Bronchial epithelial cell (primary cell): ENCODE results near the gene JAKMIP1. TPM values are rescaled to one million over a fixed set of nuclear protein-coding genes. Genes with fewer than 3 reads are reported as not detected.

Source experiments
- DNase-seq: peaks from one replicate; pipeline ENCODE4 v3.0.0-alpha.2; 2010; ENCODE audit warnings: low read depth
- FAIRE-seq: peaks from 2 replicates; lab custom pipeline; 2011; peaks lifted over from hg19 to GRCh38; lab: Jason Lieb, UNC
- H3K27me3 ChIP-seq: 2 replicates; pipeline ENCODE4 v1.5.1; 2011; ENCODE audit warnings: low read length; ENCODE audit not compliant: control insufficient read depth, insufficient read depth
- H3K36me3 ChIP-seq: 2 replicates; pipeline ENCODE4 v1.5.1; 2011; ENCODE audit warnings: low read length; ENCODE audit not compliant: control insufficient read depth, insufficient read depth
- H3K4me3 ChIP-seq: 2 replicates; pipeline ENCODE4 v1.5.1; 2011; ENCODE audit warnings: mild to moderate bottlenecking, low read depth, low read length, control low read depth
- CTCF ChIP-seq: IDR thresholded peaks from 2 replicates; pipeline ENCODE4 v1.5.1; 2011; ENCODE audit warnings: mild to moderate bottlenecking, moderate library complexity, low read length, control low read depth, inconsistent platforms; ENCODE audit not compliant: insufficient read depth, severe bottlenecking
- total RNA-seq: library from RNA; depleted of rRNA; stranded (reverse); fragments of >200 nt; gene quantifications from 2 replicates; pipeline ENCODE4 v1.2.1, GENCODE V29; 2014

JAKMIP1 gene
- total RNA-seq, 1 donor from 2014 or later = not detected

GRCh38 chr4:6095023-6095752 lies 105.2 kb downstream of the JAKMIP1 start:
- peak; percentile 33 for DNase-seq
- no peaks in the 10 kb centered on the region for H3K27me3 ChIP-seq
- no peaks in the 10 kb centered on the region for H3K36me3 ChIP-seq
- FAIRE-seq = no peak
- no peak overlapping the region for H3K4me3 ChIP-seq
- TF ChIP-seq CTCF = no peak

- TF ChIP-seq CTCF = no peak
- Histone ChIP-seq H3K4me3 (no peak overlapping the region), H3K36me3 (no peaks in the 10 kb centered on the region), H3K27me3 (no peaks in the 10 kb centered on the region)
- FAIRE-seq = no peak
- no peak for DNase-seq
Measured at GRCh38 chr4:6093671-6094070, 106.7 kb downstream of the JAKMIP1 start.

- DNase-seq (no peak), FAIRE-seq (no peak)
- TF ChIP-seq CTCF = no peak
- no peaks in the 10 kb centered on the region for H3K36me3 ChIP-seq
- H3K4me3 ChIP-seq = no peak overlapping the region
- no peaks in the 10 kb centered on the region for H3K27me3 ChIP-seq
Measured at GRCh38 chr4:6092971-6093370, 107.4 kb downstream of the JAKMIP1 start.

- no peak for TF ChIP-seq CTCF
- DNase-seq = no peak
- no peak for FAIRE-seq
- Histone ChIP-seq H3K27me3 (no peaks in the 10 kb centered on the region), H3K36me3 (no peaks in the 10 kb centered on the region), H3K4me3 (no peak overlapping the region)
Measured at GRCh38 chr4:6092131-6092530, 108.2 kb downstream of the JAKMIP1 start.

GRCh38 chr4:6090931-6091330 lies 109.4 kb downstream of the JAKMIP1 start:
- no peak for FAIRE-seq
- TF ChIP-seq CTCF = no peak

GRCh38 chr4:6088950-6089349 lies 111.4 kb downstream of the JAKMIP1 start:
- no peak for DNase-seq
- Histone ChIP-seq H3K36me3 (no peaks in the 10 kb centered on the region), H3K4me3 (no peak overlapping the region), H3K27me3 (no peaks in the 10 kb centered on the region)
- no peak for FAIRE-seq
- TF ChIP-seq CTCF = no peak

More at GRCh38 chr4:6090931-6091330, 109.4 kb downstream of the JAKMIP1 start:
- Histone ChIP-seq H3K4me3 (no peak overlapping the region), H3K27me3 (no peaks in the 10 kb centered on the region), H3K36me3 (no peaks in the 10 kb centered on the region)
- DNase-seq = no peak
